Measurements from ENCODE around the gene CERS2. TPM values are rescaled to one million over a fixed set of nuclear protein-coding genes. Genes with fewer than 3 reads are reported as not detected.

Gene CERS2
- total RNA-seq = 80.2 and 86.6 TPM in 2 replicates

GRCh38 chr1:150974580-150975478 lies at the start of gene CERS2:
Gene CERS2, minus strand, starts transcription at chr1:150974835. Its CDS starts 5,745 bp downstream, at chr1:150969090.

GRCh38 chr1:151008244-151009205 lies 33.9 kb upstream of the CERS2 start, which contains the start of gene PRUNE1:
Gene PRUNE1, plus strand, starts transcription at chr1:151008449. Its CDS starts 184 bp downstream, at chr1:151008633.

GRCh38 chr1:151006327-151007052 lies 31.9 kb upstream of the CERS2 start, which contains the start of gene MINDY1:
Gene MINDY1, minus strand, starts transcription at chr1:151006902. Its CDS starts 4,285 bp downstream, at chr1:151002617.

GRCh38 chr1:150981805-150982712 lies 7.4 kb upstream of the CERS2 start, which contains the start of gene ANXA9:
Gene ANXA9, plus strand, starts transcription at chr1:150982292. Its CDS starts 814 bp downstream, at chr1:150983106.

GRCh38 chr1:150926097-150926741 lies 48.4 kb downstream of the CERS2 start, which contains the start of gene SETDB1:
Gene SETDB1, plus strand, starts transcription at chr1:150926363. Its CDS starts 1,352 bp downstream, at chr1:150927715.

Other genes starting within 250 kb of the CERS2 start
- 50.5 and 71.5 TPM in 2 replicates for gene CTSS, start 209.1 kb downstream of the CERS2 start, total RNA-seq
- 0.77 and 1.5 TPM in 2 replicates for gene CTSK, start 166.6 kb downstream of the CERS2 start, total RNA-seq
- 20.3 and 23.4 TPM in 2 replicates for gene ARNT, start 98.2 kb downstream of the CERS2 start, total RNA-seq
- gene CTXND2, start 87.7 kb downstream of the CERS2 start, total RNA-seq = not detected in 2 replicates
- 30.1 and 34.6 TPM in 2 replicates for gene SETDB1, start 48.5 kb downstream of the CERS2 start, total RNA-seq
- not detected in 2 replicates for gene ANXA9, start 7.5 kb upstream of the CERS2 start, total RNA-seq
- 10.6 and 10.7 TPM in 2 replicates for gene MINDY1, start 32.1 kb upstream of the CERS2 start, total RNA-seq
- 5.6 and 6.3 TPM in 2 replicates for gene PRUNE1, start 33.6 kb upstream of the CERS2 start, total RNA-seq
- under 0.01 and 0.09 TPM in 2 replicates for gene BNIPL, start 61.8 kb upstream of the CERS2 start, total RNA-seq
- 1.1 and 1.6 TPM in 2 replicates for gene C1orf56, start 72.9 kb upstream of the CERS2 start, total RNA-seq
- 43.7 and 60.1 TPM in 2 replicates for gene CDC42SE1, start 84.8 kb upstream of the CERS2 start, total RNA-seq
- 0.43 and 0.52 TPM in 2 replicates for gene MLLT11, start 85.6 kb upstream of the CERS2 start, total RNA-seq
- gene GABPB2, start 95.9 kb upstream of the CERS2 start, total RNA-seq = 5.6 and 10.0 TPM in 2 replicates
- 2.2 and 4.2 TPM in 2 replicates for gene SEMA6C, start 171.8 kb upstream of the CERS2 start, total RNA-seq
- gene TNFAIP8L2, start 181.8 kb upstream of the CERS2 start, total RNA-seq = 0.11 TPM in 1 of 2 replicates, not detected in the other
- gene LYSMD1, start 191.1 kb upstream of the CERS2 start, total RNA-seq = 4.6 and 4.8 TPM in 2 replicates
- gene SCNM1, start 191.3 kb upstream of the CERS2 start, total RNA-seq = 15.5 and 18.8 TPM in 2 replicates
- 0.26 TPM in 1 of 2 replicates, not detected in the other for gene TMOD4, start 201.1 kb upstream of the CERS2 start, total RNA-seq
- 38.9 and 49.2 TPM in 2 replicates for gene VPS72, start 215.4 kb upstream of the CERS2 start, total RNA-seq
- 40.1 and 41.8 TPM in 2 replicates for gene PIP5K1A, start 223.7 kb upstream of the CERS2 start, total RNA-seq

Measured in dermis lymphatic vessel endothelial cell (primary cell).